ENCODE measurements around the gene HIGD1A. TPM values are rescaled to one million over a fixed set of nuclear protein-coding genes. Genes with fewer than 3 reads are reported as not detected.

The HIGD1A gene
- total and polyA plus RNA-seq, 2 of the 8 experiments (the other 6 are each of a cell fraction or from before 2014, with no cell fraction given): 67.3 to 95.4 TPM

GRCh38 chr3:42803414-42804105, 730 bp downstream of the HIGD1A start (continued):
- TF ChIP-seq TEAD4 (IDR thresholded peaks at IDR 0.05; ENCODE audit: low read depth, low read length) (no peak), PHF8 (conservative IDR thresholded peaks at IDR 0.05; ENCODE audit: low read depth, low read length) (no peak), SP2 (IDR thresholded peaks at IDR 0.05; ENCODE audit: low read length) (no peak), CEBPB (IDR thresholded peaks at IDR 0.05; ENCODE audit: low read depth, low read length) (no peak), TAF7 (optimal IDR thresholded peaks at IDR 0.05; ENCODE audit: borderline replicate concordance, low read depth, low read length) (peak; percentile 33), CBX8 (IDR thresholded peaks at IDR 0.05; ENCODE audit: borderline replicate concordance, low read depth, low read length) (no peak), ASH2L (IDR thresholded peaks at IDR 0.05; ENCODE audit: low read length) (no peak), SIN3A (conservative IDR thresholded peaks at IDR 0.05 in 1 of 2, IDR thresholded peaks at IDR 0.05 in 1 of 2; ENCODE audit: low read depth in 1 of 2, low read length in 2 of 2) (peak in 1 of 2 experiments; percentile 19; a peak in 1 of 4 replicates), RBBP5 (IDR thresholded peaks at IDR 0.05; ENCODE audit: borderline replicate concordance, low read depth, low read length) (peak; percentile 29; the same call in 1 of the 2 replicates), ATF3 (IDR thresholded peaks at IDR 0.05; ENCODE audit: insufficient read depth, low read depth, low read length) (no peak), KDM4A (IDR thresholded peaks at IDR 0.05; ENCODE audit: low read depth, low read length, severe bottlenecking) (peak; percentile 48), CREB1 (IDR thresholded peaks at IDR 0.05) (no peak), ATF2 (IDR thresholded peaks at IDR 0.05; ENCODE audit: low read length) (no peak), GTF2F1 (IDR thresholded peaks at IDR 0.05; ENCODE audit: borderline replicate concordance, low read depth, low read length) (no peak), POLR2A (IDR thresholded peaks at IDR 0.05; ENCODE audit: control extremely low read depth in 1 of 2, low read depth in 2 of 2, low read length in 2 of 2) (peak; percentile 49 to 76), NRF1 (IDR thresholded peaks at IDR 0.05; ENCODE audit: low read depth, low read length) (no peak), CHD1 (IDR thresholded peaks at IDR 0.05; ENCODE audit: low read depth, low read length) (no peak), RXRA (IDR thresholded peaks at IDR 0.05; ENCODE audit: insufficient read depth, low read depth, low read length) (no peak), RFX5 (IDR thresholded peaks at IDR 0.05; ENCODE audit: borderline replicate concordance, low read depth, low read length) (no peak), TCF12 (IDR thresholded peaks at IDR 0.05; ENCODE audit: low read depth, low read length) (no peak), TBP (IDR thresholded peaks at IDR 0.05; ENCODE audit: low read depth, low read length) (0 out of 2 replicates have a peak, but pooled peaks have one; percentile 25)

Measured in H1 (cell line).